GM18873 (cell line): ENCODE measurements around the gene CCDC9B.
A peak's percentile ranks its signal among the peaks of the same experiment; 100 is the strongest.

ENCODE experiments used
- ATAC-seq: cut with Tn5 transposase; IDR thresholded peaks from one replicate; pipeline ENCODE4 v1.9.1; 2021; ENCODE audit warnings: mild to moderate bottlenecking, moderate library complexity, moderate number of reproducible peaks; ENCODE audit not compliant: unreplicated experiment, low FRiP score

The CCDC9B gene

DNA sequence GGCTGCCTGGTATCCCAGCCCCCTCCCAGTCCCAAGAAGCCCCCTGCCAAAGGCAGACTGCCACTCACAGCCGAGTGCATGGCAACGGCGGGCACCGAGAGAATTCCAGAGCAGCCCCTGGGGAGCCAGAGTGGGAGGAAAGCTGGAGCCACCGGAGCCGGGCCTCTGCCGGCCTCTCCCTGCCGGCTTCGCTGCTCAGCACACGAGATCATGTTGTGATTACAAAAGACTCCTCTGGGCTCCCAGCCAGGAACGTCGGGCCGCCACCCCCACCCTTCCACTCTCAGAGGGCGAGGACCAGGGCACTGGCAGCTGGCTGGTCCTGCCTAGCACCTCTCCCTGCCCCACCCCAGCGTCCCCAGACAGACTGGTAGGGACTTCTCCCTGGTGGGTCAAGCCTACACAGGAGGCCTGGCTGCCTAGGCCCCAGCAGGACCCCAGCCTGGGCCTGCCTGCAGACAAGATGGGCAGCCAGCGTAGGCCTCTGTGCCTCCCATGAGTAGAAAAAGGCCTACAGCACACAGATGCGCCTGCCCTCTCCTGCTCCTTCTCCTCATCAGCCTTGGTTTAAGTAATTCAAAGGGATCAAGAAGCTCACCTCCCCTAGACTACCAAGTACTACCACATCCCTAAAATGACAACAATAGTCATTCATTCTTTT lies at the start of gene CCDC9B:
CCDC9B (minus strand) TSS at position 200 of the 661 bp plus-strand sequence; CDS start at position 80, 120 bp downstream.
- no peak for ATAC-seq

DNA sequence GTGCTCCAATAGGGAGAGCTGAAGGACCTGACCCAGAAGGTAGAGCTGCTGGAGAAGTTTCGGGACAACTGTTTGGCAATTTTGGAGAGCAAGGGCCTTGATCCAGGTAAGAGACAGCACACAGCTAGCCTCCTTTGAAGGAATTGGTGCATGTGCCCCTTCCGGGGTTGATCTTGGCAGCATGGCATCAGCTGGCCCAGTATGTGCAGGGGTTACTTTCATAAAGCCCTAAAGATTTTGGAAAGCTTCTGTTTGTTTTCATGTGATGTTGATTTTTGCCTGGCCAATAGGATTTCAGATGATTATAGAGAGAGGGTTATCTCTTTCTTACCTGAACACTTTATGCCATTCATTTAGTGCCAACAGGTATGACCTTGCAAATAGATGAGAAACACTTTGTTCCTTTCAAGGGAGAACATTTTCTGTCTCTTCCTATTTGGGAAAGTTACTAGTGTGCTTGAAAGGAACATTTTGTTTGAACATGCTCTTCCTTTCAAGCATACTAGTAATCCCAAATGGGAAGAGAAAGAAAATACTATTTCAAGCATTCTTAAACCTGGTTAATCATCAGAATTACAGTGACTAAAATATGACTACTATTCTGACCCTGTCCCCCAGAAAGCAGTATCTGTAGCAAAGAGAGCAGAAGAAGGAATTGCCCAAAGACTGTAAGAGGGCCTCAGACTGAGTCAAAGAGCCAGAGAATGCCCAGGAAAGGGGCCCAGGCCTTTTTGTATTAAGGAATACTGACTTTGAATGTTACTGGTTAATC lies 49.3 kb upstream of the CCDC9B start:
- ATAC-seq: no peak

DNA sequence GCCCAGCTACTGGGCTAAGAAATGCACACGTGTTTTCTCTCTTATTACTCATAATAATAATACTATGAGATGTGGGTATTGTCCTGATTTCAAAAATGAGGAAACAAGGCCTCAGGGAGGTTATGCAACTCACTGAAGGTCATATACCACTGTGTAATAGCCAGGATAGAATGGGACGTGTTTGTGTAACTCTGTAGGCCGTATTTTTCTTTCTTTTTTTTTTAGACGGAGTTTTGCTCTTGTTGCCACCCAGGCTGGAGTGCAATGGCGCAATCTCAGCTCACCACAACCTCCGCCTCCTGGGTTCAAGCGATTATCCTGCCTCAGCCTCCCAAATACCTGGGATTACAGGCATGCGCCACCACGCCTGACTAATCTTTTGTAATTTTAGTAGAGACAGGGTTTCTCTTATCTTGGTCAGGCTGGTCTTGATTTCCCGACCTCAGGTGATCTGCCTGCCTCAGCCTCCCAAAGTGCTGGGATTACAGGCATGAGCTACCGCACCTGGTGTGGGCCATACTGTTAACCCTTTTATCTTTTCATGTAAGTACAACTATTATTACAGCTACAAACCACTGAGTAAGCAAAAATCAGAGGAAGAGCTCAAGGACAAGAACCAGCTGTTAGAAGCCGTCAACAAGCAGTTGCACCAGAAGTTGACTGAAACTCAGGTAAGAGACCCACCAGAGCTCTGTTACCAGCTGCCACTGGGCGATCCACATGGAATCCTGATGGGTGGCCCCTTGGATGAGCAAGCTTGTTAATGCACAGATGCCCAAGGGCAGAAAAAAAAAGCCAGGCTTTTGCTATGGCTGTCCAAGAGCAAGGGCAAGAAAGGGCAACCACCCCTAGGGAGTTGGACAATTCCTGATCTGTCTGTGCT lies 48.4 kb upstream of the CCDC9B start:
- no peak for ATAC-seq

DNA sequence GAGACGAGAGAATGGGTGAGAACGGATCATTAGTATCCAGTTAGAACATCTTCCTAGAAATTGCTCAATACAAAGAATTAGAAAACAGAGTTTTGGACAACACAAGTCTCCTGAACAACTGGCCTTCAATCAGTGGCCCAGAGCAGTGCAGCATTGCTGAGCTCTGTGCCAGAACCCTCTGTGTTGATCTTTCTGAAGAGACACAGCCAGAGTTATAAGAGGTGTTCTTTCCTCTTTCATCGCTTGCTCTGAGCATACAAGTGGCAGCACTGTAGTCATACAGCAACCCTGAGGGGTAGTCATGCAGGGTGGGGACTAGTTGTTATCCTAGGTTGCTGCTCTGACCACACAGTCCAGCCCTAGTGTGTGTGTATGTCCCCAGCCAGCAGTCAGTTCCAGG lies 45.7 kb upstream of the CCDC9B start:
- ATAC-seq: no peak

DNA sequence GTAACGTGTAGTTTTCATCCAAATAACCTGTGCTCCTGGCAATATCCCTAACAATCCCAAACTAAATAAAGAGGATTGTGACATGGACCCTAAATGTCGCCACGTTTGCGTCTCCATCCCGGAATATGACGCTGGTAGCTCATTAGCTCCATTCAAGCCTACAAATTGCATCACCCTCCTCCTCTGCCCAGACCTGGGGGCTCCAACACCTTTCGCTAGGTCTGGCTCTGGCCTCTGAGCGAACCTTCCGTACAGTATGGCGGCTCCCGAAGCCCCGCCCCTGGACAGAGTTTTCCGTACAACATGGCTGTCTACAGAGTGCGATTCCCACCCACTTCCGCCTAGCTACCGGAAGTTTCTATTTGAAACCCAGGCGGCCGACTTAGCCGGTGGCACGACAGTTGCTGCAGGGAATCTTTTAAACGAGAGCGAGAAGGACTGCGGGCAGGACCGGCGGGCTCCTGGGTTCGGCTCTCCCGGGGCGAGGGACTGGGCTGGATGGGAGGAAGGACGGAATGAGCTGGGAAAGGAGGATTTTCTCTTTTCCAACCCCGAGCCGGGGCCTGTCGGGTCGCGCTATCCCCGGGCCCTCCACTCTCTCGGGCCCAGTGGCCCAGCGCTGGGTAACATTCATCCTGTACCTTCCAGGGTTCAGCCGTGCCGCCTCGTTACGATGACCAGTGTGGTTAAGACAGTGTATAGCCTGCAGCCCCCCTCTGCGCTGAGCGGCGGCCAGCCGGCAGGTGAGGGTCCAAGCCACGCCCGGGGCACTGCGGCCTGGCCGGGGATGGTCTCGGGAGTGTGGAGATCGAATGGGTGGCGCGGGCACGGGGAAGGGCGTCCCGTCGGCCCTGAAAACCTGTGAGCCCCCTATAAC lies 42.1 kb upstream of the CCDC9B start, which contains the start of gene KNSTRN:
KNSTRN (plus strand) TSS at position 142 of the 877 bp plus-strand sequence; CDS start at position 257, 115 bp downstream.
- ATAC-seq: peak; percentile 83

DNA sequence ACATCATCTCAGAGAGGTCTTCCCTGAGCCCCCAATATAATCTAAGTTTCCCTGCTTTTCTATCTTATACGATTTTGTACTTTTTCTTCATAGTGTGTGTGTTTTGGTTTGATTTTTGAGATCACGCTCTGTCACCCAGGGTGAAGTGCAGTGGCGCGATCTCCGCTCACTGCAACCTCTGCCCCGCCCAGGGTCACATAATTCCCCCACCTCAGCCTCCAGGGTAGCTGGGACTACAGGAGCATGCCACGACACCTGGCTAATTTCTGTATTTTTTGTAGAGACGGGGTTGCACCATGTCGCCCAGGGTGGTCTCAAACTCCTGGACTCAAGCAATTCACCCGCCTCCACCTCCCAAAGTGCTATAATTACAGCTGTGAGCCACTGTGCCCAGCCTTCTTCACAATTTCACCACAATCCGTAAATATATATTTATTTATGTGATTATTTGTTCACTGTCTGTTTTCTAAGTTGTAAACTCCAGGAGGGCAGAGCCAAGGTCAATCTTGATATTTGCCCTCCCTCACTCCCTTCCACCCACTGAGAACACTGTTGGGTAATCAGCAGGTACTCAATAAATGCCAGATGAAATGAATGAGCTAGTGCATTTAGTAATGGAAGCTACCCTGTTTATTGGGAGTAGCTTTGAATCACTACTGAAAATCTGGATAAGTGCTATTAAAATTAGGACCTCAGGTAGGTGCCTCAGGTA lies 41.2 kb upstream of the CCDC9B start:
- no peak for ATAC-seq

DNA sequence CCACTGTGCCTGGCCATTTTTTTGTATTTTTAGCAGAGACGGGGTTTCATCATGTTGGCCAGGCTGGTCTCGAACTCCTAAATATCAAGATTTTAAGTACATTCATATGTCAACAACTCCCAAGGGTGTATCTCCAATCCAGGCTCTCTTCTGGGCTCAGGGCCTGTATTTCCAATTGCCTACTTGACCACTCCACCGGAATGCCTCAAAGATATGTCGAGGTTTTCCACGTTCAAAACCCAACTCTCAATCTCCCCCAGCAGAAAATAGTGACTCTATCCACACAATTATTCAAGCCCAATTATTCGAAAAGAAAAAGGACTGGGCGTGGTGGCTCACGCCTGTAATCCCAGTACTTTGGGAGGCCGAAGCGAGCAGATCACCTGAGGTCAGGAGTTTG lies 39.9 kb upstream of the CCDC9B start:
- ATAC-seq: no peak

DNA sequence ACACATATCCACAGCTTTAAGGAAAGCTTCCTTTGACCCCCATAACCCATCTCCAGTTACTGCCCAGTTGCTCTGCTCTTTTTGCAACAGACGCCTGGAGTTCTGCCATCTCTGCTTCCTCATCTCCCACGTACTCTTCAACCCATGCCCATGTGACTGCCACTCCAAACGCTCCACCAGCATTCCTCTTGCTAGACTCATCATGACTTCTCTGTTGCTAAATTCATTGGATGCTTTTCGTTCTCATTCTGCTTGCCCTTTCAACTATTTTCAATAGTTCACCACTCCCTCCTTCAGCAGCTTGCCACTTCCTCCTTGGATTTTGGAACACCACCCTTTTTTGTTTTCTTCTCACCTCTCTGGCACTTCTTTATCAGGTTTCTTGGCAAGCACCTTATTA lies 39.1 kb upstream of the CCDC9B start:
- no peak for ATAC-seq

DNA sequence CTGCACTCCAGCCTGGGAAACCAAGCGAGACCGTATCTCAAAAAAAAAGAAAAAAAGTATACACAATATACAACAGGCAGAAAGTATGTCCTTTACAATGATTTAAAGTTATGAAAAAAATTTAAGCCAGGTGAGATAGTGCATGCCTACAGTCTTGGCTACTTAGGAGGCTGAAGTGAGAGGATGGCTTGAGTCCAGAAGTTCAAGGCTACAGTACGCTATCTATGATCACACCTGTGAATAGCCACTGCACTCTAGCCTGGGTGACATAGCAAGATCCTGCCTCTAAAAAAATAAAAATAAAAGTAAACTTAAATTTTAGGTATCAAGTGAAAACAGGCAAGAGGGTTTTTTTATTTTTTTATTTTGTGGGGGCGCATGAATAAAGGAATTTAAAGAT lies 38.6 kb upstream of the CCDC9B start:
- no peak for ATAC-seq

DNA sequence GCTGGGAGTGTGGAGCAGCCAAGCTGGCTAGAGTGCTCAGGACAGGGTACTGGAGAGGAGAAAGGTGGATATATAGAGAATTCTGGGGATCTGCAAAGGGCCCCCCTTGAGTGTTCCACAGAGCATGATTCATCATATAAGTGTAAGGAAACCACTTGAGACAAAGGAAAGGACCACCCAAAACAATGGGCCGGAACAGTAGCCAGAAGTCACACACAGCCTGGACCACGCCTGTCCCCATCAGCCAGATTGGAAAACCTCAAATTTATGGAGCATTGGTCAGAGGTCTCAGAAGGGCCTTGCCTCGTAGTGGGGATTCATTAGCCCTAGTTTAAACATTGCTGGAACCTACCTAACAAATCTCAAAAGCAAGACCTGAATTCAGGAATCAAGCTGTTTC lies 36.9 kb upstream of the CCDC9B start:
- ATAC-seq: no peak

DNA sequence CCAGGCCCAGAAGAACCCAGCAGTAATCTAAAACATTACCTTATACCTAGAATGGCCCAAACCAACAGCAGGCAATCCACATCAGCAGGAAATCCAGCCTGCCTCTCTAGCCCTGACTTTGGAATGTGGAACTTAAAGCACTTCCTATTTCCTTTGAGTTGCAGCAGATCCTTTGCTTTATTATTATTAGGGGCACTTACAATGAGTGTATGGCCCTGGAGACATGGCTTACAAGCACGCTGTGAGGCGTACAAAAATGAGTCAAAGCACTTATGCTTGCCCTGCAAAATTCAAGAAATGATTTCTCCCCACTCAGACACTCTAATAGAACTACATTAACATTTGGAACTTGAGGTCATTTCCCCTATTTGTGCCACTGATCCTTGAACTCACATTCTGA lies 32.2 kb upstream of the CCDC9B start:
- ATAC-seq: no peak

DNA sequence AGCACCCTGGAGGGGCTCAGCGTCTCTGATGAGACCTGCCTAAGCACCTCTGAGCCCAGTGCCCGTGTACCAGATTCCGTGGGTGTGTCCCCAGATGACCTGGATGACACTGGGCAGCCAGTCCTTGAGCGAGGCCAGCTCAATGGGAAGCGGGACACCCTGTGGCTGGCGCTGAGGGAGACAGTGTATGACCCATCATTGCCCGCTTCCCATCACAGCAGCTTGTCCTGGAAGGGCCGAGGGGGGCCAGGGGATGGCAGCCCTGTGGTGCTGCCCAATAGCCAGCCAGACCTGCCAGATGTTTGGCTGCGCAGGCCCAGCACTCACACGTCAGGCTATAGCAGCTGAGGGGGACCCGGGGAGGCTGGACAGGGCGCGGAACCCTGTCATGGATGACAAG lies 29.2 kb upstream of the CCDC9B start:
- ATAC-seq: no peak

DNA sequence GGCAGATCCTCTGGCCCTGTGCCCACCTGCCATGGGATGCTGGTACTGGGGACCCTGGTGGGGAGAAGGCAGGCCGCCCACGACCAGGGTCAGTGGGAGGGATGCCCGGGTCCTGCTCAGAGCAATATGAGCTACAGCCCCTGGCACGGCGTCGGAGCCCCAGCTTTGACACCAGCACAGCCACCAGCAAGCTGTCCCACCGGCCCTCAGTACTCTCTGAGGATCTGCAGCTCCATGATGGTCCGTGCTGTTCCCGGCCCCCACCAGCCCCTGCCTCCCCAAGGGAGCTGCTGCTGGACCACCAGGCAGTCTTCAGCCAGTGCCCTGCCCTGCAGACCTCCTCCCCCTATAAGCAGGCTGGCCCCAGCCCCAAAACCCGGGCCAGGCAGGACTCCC lies 28.7 kb upstream of the CCDC9B start:
- no peak for ATAC-seq

DNA sequence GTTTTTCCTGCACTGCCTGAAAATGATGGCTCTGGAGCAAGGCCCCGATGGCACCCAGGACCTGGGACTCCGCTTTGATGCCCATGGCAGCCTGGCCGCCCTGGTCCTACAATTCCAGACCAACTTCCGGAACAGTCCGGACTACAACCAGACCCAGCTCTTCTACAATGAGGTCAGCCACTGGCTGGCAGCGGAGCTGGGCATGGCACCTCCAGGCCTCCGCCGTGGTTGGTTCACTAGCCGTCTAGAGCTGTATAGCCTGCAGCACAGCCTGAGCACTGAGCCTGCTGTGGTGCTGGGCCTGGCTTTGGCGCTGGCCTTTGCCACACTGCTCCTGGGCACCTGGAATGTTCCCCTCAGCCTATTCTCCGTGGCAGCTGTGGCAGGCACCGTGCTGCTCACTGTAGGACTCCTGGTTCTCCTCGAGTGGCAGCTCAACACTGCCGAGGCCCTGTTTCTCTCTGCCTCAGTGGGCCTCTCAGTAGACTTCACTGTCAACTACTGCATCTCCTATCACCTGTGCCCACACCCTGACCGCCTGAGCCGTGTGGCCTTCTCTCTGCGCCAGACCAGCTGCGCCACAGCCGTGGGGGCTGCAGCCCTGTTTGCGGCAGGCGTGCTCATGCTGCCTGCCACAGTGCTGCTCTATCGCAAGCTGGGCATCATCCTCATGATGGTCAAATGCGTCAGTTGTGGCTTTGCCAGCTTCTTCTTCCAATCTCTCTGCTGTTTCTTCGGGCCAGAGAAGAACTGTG lies 28.2 kb upstream of the CCDC9B start:
- ATAC-seq: no peak

DNA sequence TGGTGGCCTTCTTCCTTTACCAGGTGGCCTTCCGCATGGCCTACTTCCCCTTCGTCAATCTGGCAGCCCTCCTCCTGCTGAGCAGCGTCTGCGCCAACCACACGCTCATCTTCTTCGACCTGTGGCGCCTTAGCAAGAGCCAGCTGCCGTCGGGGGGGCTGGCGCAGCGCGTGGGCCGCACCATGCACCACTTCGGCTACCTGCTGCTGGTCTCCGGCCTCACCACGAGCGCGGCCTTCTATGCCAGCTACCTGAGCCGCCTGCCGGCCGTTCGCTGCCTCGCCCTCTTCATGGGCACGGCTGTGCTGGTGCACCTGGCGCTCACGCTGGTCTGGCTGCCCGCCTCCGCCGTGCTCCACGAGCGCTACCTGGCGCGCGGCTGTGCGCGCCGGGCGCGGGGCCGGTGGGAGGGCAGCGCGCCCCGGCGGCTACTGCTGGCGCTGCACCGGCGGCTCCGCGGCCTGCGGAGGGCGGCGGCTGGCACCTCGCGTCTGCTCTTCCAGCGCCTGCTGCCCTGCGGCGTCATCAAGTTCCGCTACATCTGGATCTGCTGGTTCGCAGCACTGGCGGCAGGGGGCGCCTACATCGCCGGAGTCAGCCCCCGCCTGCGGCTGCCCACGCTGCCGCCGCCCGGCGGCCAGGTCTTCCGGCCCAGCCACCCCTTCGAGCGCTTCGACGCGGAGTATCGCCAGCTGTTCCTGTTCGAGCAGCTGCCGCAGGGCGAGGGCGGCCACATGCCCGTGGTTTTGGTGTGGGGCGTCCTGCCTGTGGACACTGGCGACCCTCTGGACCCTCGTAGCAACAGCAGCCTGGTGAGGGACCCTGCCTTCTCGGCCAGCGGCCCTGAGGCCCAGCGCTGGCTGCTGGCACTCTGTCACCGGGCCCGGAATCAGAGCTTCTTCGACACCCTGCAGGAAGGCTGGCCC lies 27.2 kb upstream of the CCDC9B start:
- peak; percentile 73 for ATAC-seq

DNA sequence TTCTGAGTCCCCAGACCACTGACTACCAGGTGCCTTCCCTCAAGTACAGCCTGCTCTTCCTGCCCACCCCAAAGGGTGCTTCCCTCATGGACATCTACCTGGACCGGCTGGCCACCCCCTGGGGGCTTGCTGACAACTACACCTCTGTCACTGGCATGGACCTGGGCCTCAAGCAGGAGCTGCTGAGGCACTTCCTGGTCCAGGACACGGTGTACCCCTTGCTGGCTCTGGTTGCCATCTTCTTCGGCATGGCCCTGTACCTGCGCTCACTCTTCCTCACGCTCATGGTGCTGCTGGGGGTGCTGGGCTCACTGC lies 26.6 kb upstream of the CCDC9B start:
- ATAC-seq: no peak

DNA sequence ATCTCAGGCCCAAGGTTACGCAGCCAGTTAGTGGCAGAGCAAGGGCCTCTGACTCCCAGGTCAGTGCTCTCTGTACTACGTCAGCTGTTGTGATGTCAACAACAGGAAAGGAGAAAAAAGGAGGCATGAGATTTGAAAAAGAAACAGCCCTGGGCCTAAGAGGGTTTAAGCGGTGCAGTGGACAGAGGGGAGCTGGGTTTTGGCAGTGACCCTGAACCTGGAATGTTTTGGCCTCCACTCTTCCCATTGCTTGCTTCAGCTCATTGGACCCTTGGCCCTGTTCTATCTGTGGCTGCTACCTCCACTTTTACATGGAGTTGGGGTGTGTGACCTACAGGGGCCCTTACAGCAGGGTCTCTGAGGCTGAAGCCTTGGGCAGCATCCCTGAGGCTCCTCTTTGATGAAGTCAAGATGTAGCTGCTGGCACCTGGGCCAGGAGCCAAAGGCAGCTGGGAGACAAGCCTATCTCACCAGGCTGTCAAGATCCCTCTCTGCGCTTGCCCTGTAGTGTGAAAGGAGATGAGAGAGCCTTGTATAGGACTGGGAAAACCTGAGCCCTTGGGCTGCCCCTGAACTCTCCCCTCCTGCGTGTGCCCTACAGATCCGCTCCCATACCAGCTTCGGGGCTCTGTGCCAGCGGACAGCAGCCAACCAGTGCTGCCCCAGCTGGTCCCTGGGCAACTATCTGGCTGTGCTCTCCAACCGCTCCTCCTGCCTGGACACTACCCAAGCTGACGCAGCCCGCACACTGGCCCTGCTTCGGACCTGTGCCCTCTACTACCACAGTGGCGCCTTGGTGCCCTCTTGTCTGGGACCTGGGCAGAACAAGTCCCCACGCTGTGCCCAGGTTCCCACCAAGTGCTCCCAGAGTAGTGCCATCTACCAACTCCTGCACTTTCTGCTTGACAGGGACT lies 26.0 kb upstream of the CCDC9B start:
- ATAC-seq: no peak
